Uterus (tissue), 4 donors: Measurements from ENCODE around the gene POLR1D. TPM values are rescaled to one million over a fixed set of nuclear protein-coding genes. Genes with fewer than 3 reads are reported as not detected.
"Not testable (repeated sequence)": the region's sequence is repeated elsewhere in the genome, so short reads cannot be mapped to it uniquely, and the experiment has no call there.

Experiments used
- DNase-seq, 2 donors: peaks; one replicate each; pipeline ENCODE4 v3.0.0-alpha.2; 2019 to 2020
- H3K27ac ChIP-seq, 2 donors: fragments of 200-600 bp; sonication (generic); 1 replicate in 1 of 2; 2 replicates in 1 of 2; pipeline ENCODE4 v1.5.1; 2016 to 2018
- H3K27me3 ChIP-seq, 2 donors: fragments of 200-600 bp; sonication (generic); one replicate each; pipeline ENCODE4 v1.5.1; 2018 to 2019; ENCODE audit warnings: control low read depth in 1 of 2
- H3K36me3 ChIP-seq, 2 donors: fragments of 200-600 bp; sonication (generic); one replicate each; pipeline ENCODE4 v1.5.1; 2019; ENCODE audit warnings: control low read depth in 1 of 2
- H3K4me1 ChIP-seq, 2 donors: fragments of 200-600 bp; sonication (generic); one replicate each; pipeline ENCODE4 v1.5.1; 2018 to 2019; ENCODE audit warnings: control low read depth in 1 of 2
- H3K4me3 ChIP-seq, 2 donors: fragments of 200-600 bp; sonication (generic); 1 replicate in 1 of 2; 2 replicates in 1 of 2; pipeline ENCODE4 v1.5.1; 2018 to 2019; ENCODE audit warnings: mild to moderate bottlenecking in 1 of 2
- H3K9me3 ChIP-seq, 2 donors: fragments of 200-600 bp; sonication (generic); one replicate each; pipeline ENCODE4 v1.5.1; 2019; ENCODE audit warnings: control low read depth in 1 of 2
- POLR2A ChIP-seq, 2 donors: fragments of 450-650 bp; IDR thresholded peaks; one replicate each; pipeline ENCODE4 v1.6.1; 2016; ENCODE audit warnings: antibody characterized with exemption in 2 of 2, mild to moderate bottlenecking in 1 of 2, moderate library complexity in 1 of 2
- intact Hi-C: fragments of 100-400 bp; cut with DNase I; formaldehyde crosslinking; loops from one replicate; pipeline ENCODE4 v1.15.1; 2023; ENCODE audit warnings: low total_unique reads
- total RNA-seq, 4 donors: library from RNA; depleted of rRNA in 3 of 4; stranded (reverse); fragments of >200 nt in 3 of 4; gene quantifications; one replicate each; pipeline versions ENCODE4 v1.1.0 to v1.2.4, GENCODE V29; 2014 to 2023
- TF ChIP-seq, protein P1 (sequence below), 4 experiments: fragments of 200-600 bp in 2 of 4; fragments of 450-650 bp in 2 of 4; sonication (generic) in 2 of 4; IDR thresholded peaks; one replicate each; pipeline ENCODE4 v1.5.1; 2016 to 2019; ENCODE audit warnings: antibody characterized with exemption in 4 of 4, mild to moderate bottlenecking in 2 of 4, moderate library complexity in 1 of 4
- donor health status: DM: yes; HTN: yes; CAD: no.

Gene POLR1D
- total RNA-seq, 4 donors from 2014 or later, result 25.9 to 94.9 (median 64.0) TPM

GRCh38 chr13:27627380-27627779 lies 5.7 kb downstream of the POLR1D start:
- Histone ChIP-seq H3K4me1 (no peaks in the 10 kb centered on the region), H3K4me3 (no peak overlapping the region), H3K27ac (no peak overlapping the region), H3K36me3 (no peaks in the 10 kb centered on the region), H3K27me3 (no peaks in the 10 kb centered on the region), H3K9me3 (no peaks in the 10 kb centered on the region)
- intact Hi-C loops, result no loop called here
- TF ChIP-seq, protein P1, sequence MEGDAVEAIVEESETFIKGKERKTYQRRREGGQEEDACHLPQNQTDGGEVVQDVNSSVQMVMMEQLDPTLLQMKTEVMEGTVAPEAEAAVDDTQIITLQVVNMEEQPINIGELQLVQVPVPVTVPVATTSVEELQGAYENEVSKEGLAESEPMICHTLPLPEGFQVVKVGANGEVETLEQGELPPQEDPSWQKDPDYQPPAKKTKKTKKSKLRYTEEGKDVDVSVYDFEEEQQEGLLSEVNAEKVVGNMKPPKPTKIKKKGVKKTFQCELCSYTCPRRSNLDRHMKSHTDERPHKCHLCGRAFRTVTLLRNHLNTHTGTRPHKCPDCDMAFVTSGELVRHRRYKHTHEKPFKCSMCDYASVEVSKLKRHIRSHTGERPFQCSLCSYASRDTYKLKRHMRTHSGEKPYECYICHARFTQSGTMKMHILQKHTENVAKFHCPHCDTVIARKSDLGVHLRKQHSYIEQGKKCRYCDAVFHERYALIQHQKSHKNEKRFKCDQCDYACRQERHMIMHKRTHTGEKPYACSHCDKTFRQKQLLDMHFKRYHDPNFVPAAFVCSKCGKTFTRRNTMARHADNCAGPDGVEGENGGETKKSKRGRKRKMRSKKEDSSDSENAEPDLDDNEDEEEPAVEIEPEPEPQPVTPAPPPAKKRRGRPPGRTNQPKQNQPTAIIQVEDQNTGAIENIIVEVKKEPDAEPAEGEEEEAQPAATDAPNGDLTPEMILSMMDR (IDR thresholded peaks at IDR 0.05), result no peak
- TF ChIP-seq POLR2A (IDR thresholded peaks at IDR 0.05), result no peak
- no peak for DNase-seq

DNA sequence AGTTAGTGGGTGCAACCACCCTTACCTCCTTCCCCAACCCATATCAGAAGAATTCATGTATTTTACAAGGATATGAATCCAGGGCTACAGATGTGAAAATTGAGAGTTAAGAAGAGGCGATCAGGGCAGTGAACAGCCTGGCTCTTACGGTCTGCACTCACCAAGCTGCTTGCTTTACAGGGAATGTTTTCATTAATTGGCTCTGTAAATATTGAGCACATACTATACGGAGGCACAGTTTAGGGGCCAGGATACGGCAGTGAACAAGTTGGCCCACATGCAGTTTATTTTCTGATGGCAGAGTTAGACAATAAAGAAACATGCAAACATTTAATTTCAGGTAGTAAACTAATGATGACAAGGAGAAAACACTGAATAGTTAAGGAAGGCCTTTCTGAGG lies 6.4 kb downstream of the POLR1D start:
- no peaks in the 10 kb centered on the region for H3K36me3 ChIP-seq
- no peak overlapping the region for H3K27ac ChIP-seq
- H3K27me3 ChIP-seq, result no peaks in the 10 kb centered on the region
- DNase-seq, result no peak
- H3K4me3 ChIP-seq, result no peak overlapping the region
- H3K4me1 ChIP-seq, result no peaks in the 10 kb centered on the region
- TF ChIP-seq, protein P1 (IDR thresholded peaks at IDR 0.05), result no peak
- no peak for TF ChIP-seq POLR2A (IDR thresholded peaks at IDR 0.05)
- H3K9me3 ChIP-seq, result no peaks in the 10 kb centered on the region
- intact Hi-C loops, result no loop called here

- intact Hi-C loops, H3K4me1 ChIP-seq, DNase-seq: not testable (repeated sequence)
These were observed 7.1 kb downstream of the POLR1D start for GRCh38 chr13:27628766-27629165.

DNA sequence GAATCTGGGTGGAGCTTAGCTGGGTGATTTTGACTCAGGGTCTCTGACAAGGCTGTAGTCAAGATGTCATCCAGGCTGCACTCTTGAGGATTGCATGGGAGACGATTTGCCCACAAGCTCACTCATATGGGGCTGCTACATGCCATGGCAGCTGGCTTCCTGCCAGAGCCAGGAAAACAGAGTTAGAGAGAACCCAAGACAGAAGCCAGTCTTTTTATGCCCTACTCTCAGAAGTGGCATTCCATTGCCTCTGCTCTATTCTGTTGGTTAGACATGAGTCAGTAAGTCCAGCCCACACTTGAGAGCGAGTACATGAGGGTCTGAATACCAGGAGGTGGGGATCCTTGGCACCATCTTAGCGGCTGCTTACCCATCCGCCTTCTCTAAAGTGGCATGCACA lies 9.5 kb downstream of the POLR1D start:
- TF ChIP-seq, protein P1 (IDR thresholded peaks at IDR 0.05), result no peak
- no peak for TF ChIP-seq POLR2A (IDR thresholded peaks at IDR 0.05)
- H3K9me3 ChIP-seq, result no peaks in the 10 kb centered on the region
- H3K4me1 ChIP-seq, result no peaks in the 10 kb centered on the region
- DNase-seq, result no peak
- H3K4me3 ChIP-seq, result no peak overlapping the region
- no peak overlapping the region for H3K27ac ChIP-seq
- intact Hi-C loops, result no loop called here
- H3K27me3 ChIP-seq, result no peaks in the 10 kb centered on the region
- H3K36me3 ChIP-seq, result no peaks in the 10 kb centered on the region

More at GRCh38 chr13:27628766-27629165, 7.1 kb downstream of the POLR1D start:
- H3K4me3 ChIP-seq, H3K9me3 ChIP-seq, H3K27me3 ChIP-seq, H3K27ac ChIP-seq, H3K36me3 ChIP-seq: not testable (repeated sequence)

GRCh38 chr13:27631665-27632064 lies 10.0 kb downstream of the POLR1D start:
- H3K4me1 ChIP-seq, result no peaks in the 10 kb centered on the region
- no peaks in the 10 kb centered on the region for H3K36me3 ChIP-seq
- no peak for DNase-seq
- H3K4me3 ChIP-seq, result no peak overlapping the region
- TF ChIP-seq POLR2A (IDR thresholded peaks at IDR 0.05), result no peak
- TF ChIP-seq, protein P1 (IDR thresholded peaks at IDR 0.05), result no peak
- no peaks in the 10 kb centered on the region for H3K27me3 ChIP-seq
- intact Hi-C loops, result no loop called here
- H3K9me3 ChIP-seq, result no peaks in the 10 kb centered on the region
- no peak overlapping the region for H3K27ac ChIP-seq

- intact Hi-C loops, result no loop called here
- H3K4me1 ChIP-seq, result no peaks in the 10 kb centered on the region
- no peaks in the 10 kb centered on the region for H3K9me3 ChIP-seq
- H3K27ac ChIP-seq, result no peak overlapping the region
- H3K4me3 ChIP-seq, result no peak overlapping the region
- H3K36me3 ChIP-seq, result no peaks in the 10 kb centered on the region
- H3K27me3 ChIP-seq, result no peaks in the 10 kb centered on the region
- DNase-seq, result no peak
- TF ChIP-seq, protein P1 (IDR thresholded peaks at IDR 0.05), result no peak
- TF ChIP-seq POLR2A (IDR thresholded peaks at IDR 0.05), result no peak
These were observed 10.5 kb downstream of the POLR1D start for GRCh38 chr13:27632214-27632613.
